GM12864 (cell line): ENCODE data around the gene TLL1.
A peak's percentile ranks its signal among the peaks of the same experiment; 100 is the strongest.

Experiments
- DNase-seq: peaks from one replicate; pipeline ENCODE4 v3.0.0-alpha.2; 2011; ENCODE audit warnings: low read depth
- H3K4me3 ChIP-seq: 2 replicates; pipeline ENCODE4 v1.5.1; 2011; ENCODE audit warnings: mild to moderate bottlenecking, low read depth, low read length, control low read depth
- CTCF ChIP-seq: IDR thresholded peaks from 2 replicates; pipeline ENCODE4 v1.5.1; 2011; ENCODE audit warnings: low read depth, mild to moderate bottlenecking, moderate library complexity, low read length, control low read depth, inconsistent platforms; ENCODE audit errors: missing control alignments

TLL1 gene

GRCh38 chr4:166078383-166078782, 205.3 kb downstream of the TLL1 start:
- no peak for TF ChIP-seq CTCF
- H3K4me3 ChIP-seq = no peak overlapping the region
- no peak for DNase-seq

- TF ChIP-seq CTCF = no peak
- H3K4me3 ChIP-seq = no peak overlapping the region
- no peak for DNase-seq
These were observed 205.9 kb downstream of the TLL1 start for GRCh38 chr4:166078955-166079354.

- no peak for TF ChIP-seq CTCF
- no peak for DNase-seq
These were observed 214.5 kb downstream of the TLL1 start for GRCh38 chr4:166087569-166087968.

GRCh38 chr4:166088576-166088975, 215.5 kb downstream of the TLL1 start:
- no peak for TF ChIP-seq CTCF
- no peak overlapping the region for H3K4me3 ChIP-seq
- no peak for DNase-seq

More at GRCh38 chr4:166087569-166087968, 214.5 kb downstream of the TLL1 start:
- no peak overlapping the region for H3K4me3 ChIP-seq

- TF ChIP-seq CTCF = no peak
- H3K4me3 ChIP-seq = no peak overlapping the region
- no peak for DNase-seq
These were observed 218.1 kb downstream of the TLL1 start for GRCh38 chr4:166091146-166091545.

- peak; percentile 4 for DNase-seq
- H3K4me3 ChIP-seq = no peak overlapping the region
- peak; percentile 45 for TF ChIP-seq CTCF
These were observed 219.0 kb downstream of the TLL1 start for GRCh38 chr4:166091912-166092510.

GRCh38 chr4:166092797-166093290, 219.8 kb downstream of the TLL1 start:
- DNase-seq = no peak
- H3K4me3 ChIP-seq = no peak overlapping the region
- TF ChIP-seq CTCF = no peak
